ENCODE data around the gene ADARB2. TPM values are rescaled to one million over a fixed set of nuclear protein-coding genes. Genes with fewer than 3 reads are reported as not detected.

Gene ADARB2
- total RNA-seq, 4 donors from 2014 or later, result 0.32 to 1.6 (median 0.80) TPM

GRCh38 chr10:1472178-1472958 lies 265.0 kb downstream of the ADARB2 start:
- Histone ChIP-seq H3K36me3 (no peaks in the 10 kb centered on the region), H3K9me3 (no peaks in the 10 kb centered on the region), H3K27ac (no peak overlapping the region), H3K4me1 (no peaks in the 10 kb centered on the region), H3K27me3 (peaks cover 4% of the 10 kb centered on the region), H3K4me3 (no peak overlapping the region)
- WGBS, result 85% methylated on average over 18 of the region's 21 CpGs
- DNase-seq (ENCODE audit: low spot score in 2 of 2), result no peak
- TF ChIP-seq POLR2AphosphoS5 (IDR thresholded peaks at IDR 0.05), result no peak
- no peak for TF ChIP-seq POLR2A (IDR thresholded peaks at IDR 0.05)

- 80% methylated on average over 10 of the region's 10 CpGs for WGBS
- peaks cover 4% of the 10 kb centered on the region for H3K27me3 ChIP-seq
- no peaks in the 10 kb centered on the region for H3K36me3 ChIP-seq
- H3K4me3 ChIP-seq, result no peak overlapping the region
- DNase-seq (ENCODE audit: low spot score in 2 of 2), result no peak
- H3K9me3 ChIP-seq, result no peaks in the 10 kb centered on the region
- peaks cover 10% of the 10 kb centered on the region for H3K4me1 ChIP-seq
- no peak overlapping the region for H3K27ac ChIP-seq
- TF ChIP-seq CTCF (IDR thresholded peaks at IDR 0.05) (no peak), POLR2A (IDR thresholded peaks at IDR 0.05) (no peak), POLR2AphosphoS5 (IDR thresholded peaks at IDR 0.05) (no peak), EP300 (IDR thresholded peaks at IDR 0.05) (no peak)
Measured at GRCh38 chr10:1468811-1469210, 268.5 kb downstream of the ADARB2 start.

- no peaks in the 10 kb centered on the region for H3K9me3 ChIP-seq
- DNase-seq (ENCODE audit: low spot score in 2 of 2), result no peak
- TF ChIP-seq POLR2A (IDR thresholded peaks at IDR 0.05) (no peak), CTCF (IDR thresholded peaks at IDR 0.05) (no peak), POLR2AphosphoS5 (IDR thresholded peaks at IDR 0.05) (no peak), EP300 (IDR thresholded peaks at IDR 0.05) (no peak)
- H3K27me3 ChIP-seq, result peaks cover 4% of the 10 kb centered on the region
- no peak overlapping the region for H3K27ac ChIP-seq
- 70% methylated on average over 23 of the region's 23 CpGs for WGBS
- peaks cover 13% of the 10 kb centered on the region for H3K4me1 ChIP-seq
- H3K4me3 ChIP-seq, result no peak overlapping the region
- no peaks in the 10 kb centered on the region for H3K36me3 ChIP-seq
Measured at GRCh38 chr10:1467334-1468076, 269.8 kb downstream of the ADARB2 start.

- no peak for DNase-seq (ENCODE audit: low spot score in 2 of 2)
- Histone ChIP-seq H3K27ac (no peak overlapping the region), H3K4me3 (peak overlapping the region; percentile 0), H3K36me3 (no peaks in the 10 kb centered on the region), H3K9me3 (no peaks in the 10 kb centered on the region), H3K27me3 (peaks cover 4% of the 10 kb centered on the region), H3K4me1 (peaks cover 13% of the 10 kb centered on the region)
- TF ChIP-seq POLR2A (IDR thresholded peaks at IDR 0.05) (no peak), POLR2AphosphoS5 (IDR thresholded peaks at IDR 0.05) (no peak), CTCF (IDR thresholded peaks at IDR 0.05) (no peak), EP300 (IDR thresholded peaks at IDR 0.05) (no peak)
- WGBS, result 57% methylated on average over 14 of the region's 19 CpGs
Measured at GRCh38 chr10:1465993-1466764, 271.1 kb downstream of the ADARB2 start.

GRCh38 chr10:1465418-1465911 lies 271.9 kb downstream of the ADARB2 start:
- TF ChIP-seq POLR2AphosphoS5 (IDR thresholded peaks at IDR 0.05), result no peak
- no peak for TF ChIP-seq CTCF (IDR thresholded peaks at IDR 0.05)
- no peak for TF ChIP-seq POLR2A (IDR thresholded peaks at IDR 0.05)
- no peak for TF ChIP-seq EP300 (IDR thresholded peaks at IDR 0.05)
- H3K4me3 ChIP-seq, result peak overlapping the region; percentile 0
- no peaks in the 10 kb centered on the region for H3K9me3 ChIP-seq
- peaks cover 13% of the 10 kb centered on the region for H3K4me1 ChIP-seq
- WGBS, result 30% methylated on average over 6 of the region's 19 CpGs
- no peaks in the 10 kb centered on the region for H3K36me3 ChIP-seq
- H3K27me3 ChIP-seq, result peaks cover 4% of the 10 kb centered on the region
- no peak for DNase-seq (ENCODE audit: low spot score in 2 of 2)
- H3K27ac ChIP-seq, result no peak overlapping the region

Measured in suprapubic skin (tissue), 4 donors.